GM12891 (cell line): ENCODE results near the gene NSF.
"Not testable (repeated sequence)": the region's sequence is repeated elsewhere in the genome, so short reads cannot be mapped to it uniquely, and the experiment has no call there.

Experiments used
- POLR2A ChIP-seq: IDR thresholded peaks from 2 replicates; pipeline ENCODE4 v1.6.1; 2011; ENCODE audit warnings: low read depth, low read length, control low read depth
- POLR2AphosphoS5 ChIP-seq: IDR thresholded peaks from 2 replicates; pipeline ENCODE4 v1.6.1; 2011; ENCODE audit warnings: low read depth, low read length, control low read depth

GRCh38 chr17:46590157-46591146 is at the start of gene NSF:
- TF ChIP-seq POLR2A, POLR2AphosphoS5: not testable (repeated sequence)
